IMR-90 (cell line): Measurements from ENCODE around the gene ZFR. TPM values are rescaled to one million over a fixed set of nuclear protein-coding genes. Genes with fewer than 3 reads are reported as not detected.

Experiments
- ATAC-seq: fragments of 200-7000 bp; cut with Tn5 transposase; 2 replicates; pipeline ENCODE4 v1.9.1; 2020; ENCODE audit warnings: low read depth, mild to moderate bottlenecking, moderate library complexity
- BruUV-seq: library from RNA; stranded (reverse); fragments of 400-500 nt; replicated peaks from 2 replicates; lab custom pipeline; 2021; lab: Mats Ljungman, UMichigan
- CTCF ChIA-PET: fragments of 300-600 bp; formaldehyde crosslinking; extraction: SDS; loops from one replicate; lab custom pipeline; 2021; ENCODE audit warnings: antibody characterized with exemption; lab: Yijun Ruan, JAX
- POLR2A ChIA-PET: fragments of 300-600 bp; sonication (Branson Sonifier 250); formaldehyde crosslinking; loops from one replicate; lab custom pipeline; 2022; ENCODE audit warnings: antibody characterized with exemption; ENCODE audit not compliant: unreplicated experiment; lab: Charles Lee
- DNase-seq: peaks from one replicate; pipeline ENCODE4 v3.0.0; 2013
- H2AFZ ChIP-seq: replicated peaks from 2 replicates; pipeline ENCODE3; 2013; ENCODE audit warnings: low read length, mild to moderate bottlenecking; ENCODE audit not compliant: poor library complexity
- H2AK5ac ChIP-seq: 2 replicates; pipeline ENCODE4 v1.6.1; 2013; ENCODE audit warnings: low read depth, low read length, inconsistent platforms
- H2AK9ac ChIP-seq: replicated peaks from 2 replicates; pipeline ENCODE3; 2013; ENCODE audit warnings: mild to moderate bottlenecking, low read depth, low read length, moderate library complexity; ENCODE audit not compliant: poor library complexity
- H2BK120ac ChIP-seq: 2 replicates; pipeline ENCODE4 v1.6.1; 2013; ENCODE audit warnings: low read depth, low read length, inconsistent platforms
- H2BK15ac ChIP-seq: 3 replicates; pipeline ENCODE4 v1.6.1; 2013; ENCODE audit warnings: low read depth, low read length, inconsistent platforms
- H2BK20ac ChIP-seq: 2 replicates; pipeline ENCODE4 v1.6.1; 2013; ENCODE audit warnings: low read depth, mild to moderate bottlenecking, inconsistent platforms, low read length, moderate library complexity
- H2BK5ac ChIP-seq: 2 replicates; pipeline ENCODE4 v1.6.1; 2013; ENCODE audit warnings: mild to moderate bottlenecking, low read depth, low read length, inconsistent platforms; ENCODE audit not compliant: poor library complexity, severe bottlenecking
- H3K14ac ChIP-seq: replicated peaks from 2 replicates; pipeline ENCODE4 v1.6.1; 2013; ENCODE audit warnings: low read depth, low read length, inconsistent platforms
- H3K18ac ChIP-seq: 2 replicates; pipeline ENCODE4 v1.6.1; 2013; ENCODE audit warnings: low read depth, low read length, control low read depth
- H3K23ac ChIP-seq: 2 replicates; pipeline ENCODE4 v1.6.1; 2013; ENCODE audit warnings: low read depth, low read length, inconsistent platforms
- H3K27ac ChIP-seq: 2 replicates; pipeline ENCODE4 v1.5.1; 2013; ENCODE audit warnings: mild to moderate bottlenecking, control low read depth, low read length; ENCODE audit not compliant: insufficient read depth
- H3K27me3 ChIP-seq: 2 replicates; pipeline ENCODE4 v1.6.1; 2013; ENCODE audit warnings: low read length; ENCODE audit not compliant: control insufficient read depth, insufficient read depth
- H3K36me3 ChIP-seq: 2 replicates; pipeline ENCODE4 v1.6.1; 2013; ENCODE audit warnings: low read length, mixed read lengths; ENCODE audit not compliant: control insufficient read depth, insufficient read depth
- H3K4ac ChIP-seq: 2 replicates; pipeline ENCODE4 v1.6.1; 2013; ENCODE audit warnings: low read depth, low read length, inconsistent platforms
- H3K4me1 ChIP-seq: 2 replicates; pipeline ENCODE4 v1.6.1; 2013; ENCODE audit warnings: low read length, mixed read lengths; ENCODE audit not compliant: control insufficient read depth, insufficient read depth
- H3K4me2 ChIP-seq: 2 replicates; pipeline ENCODE4 v1.6.1; 2013; ENCODE audit warnings: low read depth, mild to moderate bottlenecking, control low read depth, low read length, moderate library complexity
- H3K4me3 ChIP-seq: 2 replicates; pipeline ENCODE4 v1.5.1; 2013; ENCODE audit warnings: low read depth, mild to moderate bottlenecking, control low read depth, low read length, moderate library complexity; ENCODE audit not compliant: insufficient read depth
- H3K56ac ChIP-seq: 2 replicates; pipeline ENCODE4 v1.6.1; 2013; ENCODE audit warnings: low read length, inconsistent platforms; ENCODE audit not compliant: insufficient read depth; ENCODE audit errors: extremely low read depth
- H3K79me1 ChIP-seq, 2 experiments: 2 replicates each; pipeline ENCODE4 v1.6.1; 2013; ENCODE audit warnings: low read length in 2 of 2, inconsistent platforms in 1 of 2, low read depth in 1 of 2
- H3K9ac ChIP-seq: 2 replicates; pipeline ENCODE4 v1.6.1; 2013; ENCODE audit warnings: low read depth, low read length, control low read depth
- H3K9me1 ChIP-seq: 2 replicates; pipeline ENCODE4 v1.6.1; 2013; ENCODE audit warnings: low read length, inconsistent platforms; ENCODE audit not compliant: insufficient read depth
- H3K9me3 ChIP-seq: 2 replicates; pipeline ENCODE4 v1.6.1; 2013; ENCODE audit warnings: low read length; ENCODE audit not compliant: control insufficient read depth, insufficient read depth
- H4K20me1 ChIP-seq: 2 replicates; pipeline ENCODE4 v1.6.1; 2013; ENCODE audit warnings: low read length, inconsistent platforms; ENCODE audit not compliant: insufficient read depth
- H4K5ac ChIP-seq: 2 replicates; pipeline ENCODE4 v1.6.1; 2013; ENCODE audit warnings: mild to moderate bottlenecking, low read depth, low read length, control low read depth
- H4K8ac ChIP-seq, 2 experiments: 2 replicates each; pipeline ENCODE4 v1.6.1; 2013; ENCODE audit warnings: low read depth in 2 of 2, low read length in 2 of 2, control low read depth in 1 of 2, inconsistent platforms in 1 of 2
- H4K91ac ChIP-seq: 2 replicates; pipeline ENCODE4 v1.6.1; 2013; ENCODE audit warnings: low read depth, low read length, inconsistent platforms; ENCODE audit not compliant: insufficient read depth
- BHLHE40 ChIP-seq: fragments of 150-350 bp; IDR thresholded peaks from 2 replicates; pipeline ENCODE4 v1.6.1; 2016; ENCODE audit warnings: mild to moderate bottlenecking, low read depth, low read length
- CHD1 ChIP-seq: IDR thresholded peaks from 2 replicates; pipeline ENCODE4 v1.6.1; 2012; ENCODE audit warnings: low read depth, low read length, improper control_type of control experiment
- CTCF ChIP-seq: conservative IDR thresholded peaks from 2 replicates; pipeline ENCODE4 v1.5.1; 2012; ENCODE audit warnings: mild to moderate bottlenecking, low read depth, low read length, improper control_type of control experiment
- MAFK ChIP-seq: IDR thresholded peaks from 2 replicates; pipeline ENCODE4 v1.6.1; 2012; ENCODE audit warnings: low read depth, low read length, improper control_type of control experiment
- MAZ ChIP-seq: IDR thresholded peaks from 2 replicates; pipeline ENCODE4 v1.6.1; 2012; ENCODE audit warnings: low read depth, mild to moderate bottlenecking, low read length, improper control_type of control experiment, moderate library complexity, borderline replicate concordance
- MXI1 ChIP-seq: IDR thresholded peaks from 2 replicates; pipeline ENCODE4 v1.6.1; 2012; ENCODE audit warnings: low read depth, mild to moderate bottlenecking, low read length, moderate library complexity, borderline replicate concordance
- POLR2A ChIP-seq: IDR thresholded peaks from 2 replicates; pipeline ENCODE4 v1.6.1; 2012; ENCODE audit warnings: mild to moderate bottlenecking, low read depth, low read length
- RAD21 ChIP-seq: IDR thresholded peaks from 2 replicates; pipeline ENCODE4 v1.6.1; 2012; ENCODE audit warnings: low read length, improper control_type of control experiment
- RFX5 ChIP-seq: IDR thresholded peaks from 2 replicates; pipeline ENCODE4 v1.8.0; 2012; ENCODE audit warnings: low read depth, mild to moderate bottlenecking, low read length, moderate library complexity
- USF2 ChIP-seq: fragments of 150-350 bp; IDR thresholded peaks from 2 replicates; pipeline ENCODE4 v1.6.1; 2017; ENCODE audit warnings: mild to moderate bottlenecking, antibody characterized with exemption, low read length, low read depth
- WGBS, 2 experiments: methylation state at CpG; one replicate each; pipeline versions ENCODE4 v1.1.5 to v1.1.7; 2013; ENCODE audit warnings: missing lambda C conversion rate in 2 of 2; ENCODE audit not compliant: insufficient read length in 1 of 2; ENCODE audit errors: extremely low coverage in 2 of 2; 5-methylcytosine and 5-hydroxymethylcytosine counted together
- dilution Hi-C: fragments of 300-500 bp; cut with HindIII; formaldehyde crosslinking; loops from one replicate; pipeline ENCODE4 v1.14.3; 2018; ENCODE audit warnings: low sequenced_read_pairs; ENCODE audit not compliant: unreplicated experiment
- in situ Hi-C: fragments of 300-500 bp; cut with MboI; formaldehyde crosslinking; loops from 3 replicates; pipeline ENCODE4 v1.14.3; 2019; ENCODE audit warnings: low sequenced_read_pairs, inconsistent platforms, mixed read lengths
- intact Hi-C: fragments of 100-400 bp; cut with micrococcal nuclease; formaldehyde crosslinking; loops from 2 replicates; pipeline ENCODE4 v1.10.0; 2022
- polyA plus RNA-seq, 3 experiments: library from polyadenylated mRNA; depleted of rRNA; stranded (reverse); fragments of >200 nt; gene quantifications; 2 replicates each; pipeline ENCODE4 v1.2.3, GENCODE V29; 2012; ENCODE audit warnings: low replicate concordance in 1 of 3
- total RNA-seq: library from RNA; depleted of rRNA; stranded (reverse); fragments of >200 nt; gene quantifications from 2 replicates; pipeline ENCODE4 v1.2.3, GENCODE V29; 2012

The ZFR gene
- total and polyA plus RNA-seq, 2 of the 4 experiments (the other 2 are of a cell fraction), result 30.4 to 81.4 TPM

- intact Hi-C loops, result no loop called here
- ATAC-seq, result no peak
- CTCF ChIA-PET, result no interaction called here
Observed at GRCh38 chr5:32436553-32437242, 7.8 kb downstream of the ZFR start.

More at GRCh38 chr5:32436553-32437242, 7.8 kb downstream of the ZFR start:
- no peak overlapping the region for H3K18ac ChIP-seq
- H3K79me1 ChIP-seq, result peaks cover 17 to 46% of the 10 kb centered on the region in 2 experiments; a peak in 3 of 4 replicates
- no peak overlapping the region for H2AK9ac ChIP-seq
- DNase-seq, result no peak
- H3K9me3 ChIP-seq, result no peaks in the 10 kb centered on the region
- no TSS peak for BruUV-seq
- no peak overlapping the region for H3K4me2 ChIP-seq
- no peak overlapping the region for H3K14ac ChIP-seq
- H4K5ac ChIP-seq, result no peak overlapping the region
- peaks cover 5% of the 10 kb centered on the region; the same call in 1 of the 2 replicates for H3K9me1 ChIP-seq
- no peak overlapping the region for H2BK120ac ChIP-seq
- no peaks in the 10 kb centered on the region for H3K4me1 ChIP-seq
- no peak overlapping the region for H3K27ac ChIP-seq
- in situ Hi-C loops, result no loop called here
- H4K8ac ChIP-seq, result no peak overlapping the region
- H3K4me3 ChIP-seq, result no peak overlapping the region
- no peak overlapping the region for H2AK5ac ChIP-seq
- no peak overlapping the region for H3K23ac ChIP-seq
- no peak overlapping the region for H3K4ac ChIP-seq
- peaks cover 7% of the 10 kb centered on the region for H3K36me3 ChIP-seq
- H2AFZ ChIP-seq, result no peak overlapping the region
- no peak overlapping the region for H3K9ac ChIP-seq
- no peaks in the 10 kb centered on the region for H3K27me3 ChIP-seq
- no peak overlapping the region for H4K91ac ChIP-seq
- H2BK5ac ChIP-seq, result no peak overlapping the region
- dilution Hi-C loops, result no loop called here
- POLR2A ChIA-PET, result no interaction called here
- H3K56ac ChIP-seq, result no peak overlapping the region
- no peak overlapping the region for H2BK15ac ChIP-seq
- TF ChIP-seq RFX5, result no peak
- TF ChIP-seq MXI1, result no peak
- no peak for TF ChIP-seq MAZ
- TF ChIP-seq USF2, result no peak
- TF ChIP-seq MAFK, result no peak
- TF ChIP-seq CTCF, result no peak
- TF ChIP-seq RAD21, result no peak
- no peak for TF ChIP-seq POLR2A
- no peak for TF ChIP-seq CHD1
- TF ChIP-seq BHLHE40, result no peak
- H4K20me1 ChIP-seq, result peaks cover 82% of the 10 kb centered on the region
- no peak overlapping the region for H2BK20ac ChIP-seq
- no CpG with 5 or more reads among the region's 4 CpGs for WGBS, 2 experiments
